ENCODE results near the gene CDKN2D. TPM values are rescaled to one million over a fixed set of nuclear protein-coding genes. Genes with fewer than 3 reads are reported as not detected.

Gene CDKN2D
- total RNA-seq, 1 experiment from 2014 or later = 13.8 TPM

GRCh38 chr19:10583036-10583776 is 14.4 kb upstream of the CDKN2D start:
- Histone ChIP-seq H3K27me3 (ENCODE audit: insufficient read depth, low read length) (no peaks in the 10 kb centered on the region), H3K4me2 (ENCODE audit: low read length) (no peak overlapping the region), H3K27ac (ENCODE audit: low read depth, low read length) (no peak overlapping the region), H3K9me3 (ENCODE audit: control insufficient read depth in 1 of 2, insufficient read depth in 1 of 2, low read depth in 1 of 2, low read length in 2 of 2) (no peaks in the 10 kb centered on the region), H3K36me3 (ENCODE audit: control insufficient read depth in 1 of 2, insufficient read depth in 2 of 2, low read length in 2 of 2) (peaks cover 9% of the 10 kb centered on the region in 2 experiments; a peak in 3 of 4 replicates), H3K9me2 (ENCODE audit: insufficient read depth) (peaks cover 6% of the 10 kb centered on the region; the same call in 1 of the 2 replicates), H3K4me3 (replicated peaks in 1 of 2; ENCODE audit: low read depth in 1 of 2, low read length in 2 of 2) (no peak overlapping the region), H2AFZ (ENCODE audit: low read depth, low read length, poor library complexity, severe bottlenecking) (no peak overlapping the region), H3K9ac (ENCODE audit: low read length) (no peak overlapping the region), H4K20me1 (ENCODE audit: insufficient read depth) (no peaks in the 10 kb centered on the region), H3K4me1 (ENCODE audit: control insufficient read depth in 1 of 2, insufficient read depth in 2 of 2, low read length in 2 of 2) (peaks cover 0 to 15% of the 10 kb centered on the region in 2 experiments; a peak in 3 of 4 replicates), H3K79me2 (ENCODE audit: insufficient read depth, low read length) (peaks cover 4% of the 10 kb centered on the region; the same call in 1 of the 2 replicates)
- TF ChIP-seq SIN3A (IDR thresholded peaks at IDR 0.05; ENCODE audit: low read depth) (no peak), ELF1 (IDR thresholded peaks at IDR 0.05; ENCODE audit: borderline replicate concordance, low read depth) (no peak), RAD21 (IDR thresholded peaks at IDR 0.05; ENCODE audit: low read depth) (no peak), POLR2A (IDR thresholded peaks at IDR 0.05; ENCODE audit: borderline replicate concordance, extremely low read depth, insufficient read depth, insufficient read length) (no peak), ZFX (IDR thresholded peaks at IDR 0.05) (no peak), ZNF274 (IDR thresholded peaks at IDR 0.05; ENCODE audit: low read depth, low read length) (no peak), CEBPB (IDR thresholded peaks at IDR 0.05; ENCODE audit: low read depth) (no peak), EZH2phosphoT487 (IDR thresholded peaks at IDR 0.05; ENCODE audit: borderline replicate concordance) (no peak), EZH2 (IDR thresholded peaks at IDR 0.05) (no peak)
- TF ChIP-seq, protein P1, sequence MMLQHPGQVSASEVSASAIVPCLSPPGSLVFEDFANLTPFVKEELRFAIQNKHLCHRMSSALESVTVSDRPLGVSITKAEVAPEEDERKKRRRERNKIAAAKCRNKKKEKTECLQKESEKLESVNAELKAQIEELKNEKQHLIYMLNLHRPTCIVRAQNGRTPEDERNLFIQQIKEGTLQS (IDR thresholded peaks at IDR 0.05) = no peak
- TF ChIP-seq, protein P2, sequence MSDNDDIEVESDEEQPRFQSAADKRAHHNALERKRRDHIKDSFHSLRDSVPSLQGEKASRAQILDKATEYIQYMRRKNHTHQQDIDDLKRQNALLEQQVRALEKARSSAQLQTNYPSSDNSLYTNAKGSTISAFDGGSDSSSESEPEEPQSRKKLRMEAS (IDR thresholded peaks at IDR 0.05) = no peak
- TF ChIP-seq, protein P3, sequence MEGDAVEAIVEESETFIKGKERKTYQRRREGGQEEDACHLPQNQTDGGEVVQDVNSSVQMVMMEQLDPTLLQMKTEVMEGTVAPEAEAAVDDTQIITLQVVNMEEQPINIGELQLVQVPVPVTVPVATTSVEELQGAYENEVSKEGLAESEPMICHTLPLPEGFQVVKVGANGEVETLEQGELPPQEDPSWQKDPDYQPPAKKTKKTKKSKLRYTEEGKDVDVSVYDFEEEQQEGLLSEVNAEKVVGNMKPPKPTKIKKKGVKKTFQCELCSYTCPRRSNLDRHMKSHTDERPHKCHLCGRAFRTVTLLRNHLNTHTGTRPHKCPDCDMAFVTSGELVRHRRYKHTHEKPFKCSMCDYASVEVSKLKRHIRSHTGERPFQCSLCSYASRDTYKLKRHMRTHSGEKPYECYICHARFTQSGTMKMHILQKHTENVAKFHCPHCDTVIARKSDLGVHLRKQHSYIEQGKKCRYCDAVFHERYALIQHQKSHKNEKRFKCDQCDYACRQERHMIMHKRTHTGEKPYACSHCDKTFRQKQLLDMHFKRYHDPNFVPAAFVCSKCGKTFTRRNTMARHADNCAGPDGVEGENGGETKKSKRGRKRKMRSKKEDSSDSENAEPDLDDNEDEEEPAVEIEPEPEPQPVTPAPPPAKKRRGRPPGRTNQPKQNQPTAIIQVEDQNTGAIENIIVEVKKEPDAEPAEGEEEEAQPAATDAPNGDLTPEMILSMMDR (IDR thresholded peaks at IDR 0.05 in 2 of 3, conservative IDR thresholded peaks at IDR 0.05 in 1 of 3; ENCODE audit: borderline replicate concordance in 1 of 3, insufficient read depth in 1 of 3, low read depth in 2 of 3, low read length in 2 of 3) = no peak
- ChIA-PET POLR2A (interaction anchor here (1.6 kb wide), 1 partner anchor 61 kb away, joined by 4 read pairs; no protein-coding TSS in a partner anchor), CTCF (interaction anchor here (0.7 to 3.0 kb wide), 2 partner anchors 62 to 76 kb away, joined by 3 to 114 read pairs; no protein-coding TSS in a partner anchor), RAD21 (ENCODE audit: low non-redundant PET in 1 of 2, low total read pairs in 2 of 2, uncharacterized antibody in 2 of 2, unreplicated experiment in 2 of 2) (interaction anchor here in 1 of 2 experiments (0.5 kb wide), 1 partner anchor 61 kb away, joined by 5 read pairs; no protein-coding TSS in a partner anchor)
- BruUV-seq (replicated peaks) = no TSS peak
- no peak for ATAC-seq
- intact Hi-C loops (cut with micrococcal nuclease) = loop anchor here (5.0 kb wide), 1 partner anchor 44 kb away; the partner anchor contains the start of gene SLC44A2
- no peak for DNase-seq (ENCODE audit: low read depth, low spot score)

Measured in HCT116 (cell line).